DMS153 (cell line): Measurements from ENCODE around the gene TTC28.
"Not testable (repeated sequence)": the region's sequence is repeated elsewhere in the genome, so short reads cannot be mapped to it uniquely, and the experiment has no call there.

Experiments
- DNase-seq: peaks from one replicate; lab custom pipeline; 2025; lab: John Stamatoyannopoulos, UW

Gene TTC28

DNA sequence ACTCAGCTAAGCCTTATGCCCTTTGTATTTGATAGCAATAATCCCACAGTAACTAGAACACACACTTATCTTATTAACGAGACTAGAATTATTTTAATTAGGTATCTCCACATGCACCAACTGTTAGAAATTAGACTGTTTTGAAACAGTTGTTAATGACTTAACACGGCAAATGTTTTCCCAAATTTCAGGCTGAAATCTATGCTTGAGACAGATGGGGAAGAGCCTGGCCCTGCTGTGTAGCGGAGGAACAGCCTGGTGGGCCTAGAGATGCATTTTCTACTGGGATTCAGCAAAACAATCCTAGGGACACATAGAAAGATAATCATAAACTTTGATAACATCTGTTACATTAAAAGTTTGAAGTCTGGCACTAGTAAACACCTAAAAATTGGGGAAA, 273.4 kb downstream of the TTC28 start:
- no peak for DNase-seq

DNA sequence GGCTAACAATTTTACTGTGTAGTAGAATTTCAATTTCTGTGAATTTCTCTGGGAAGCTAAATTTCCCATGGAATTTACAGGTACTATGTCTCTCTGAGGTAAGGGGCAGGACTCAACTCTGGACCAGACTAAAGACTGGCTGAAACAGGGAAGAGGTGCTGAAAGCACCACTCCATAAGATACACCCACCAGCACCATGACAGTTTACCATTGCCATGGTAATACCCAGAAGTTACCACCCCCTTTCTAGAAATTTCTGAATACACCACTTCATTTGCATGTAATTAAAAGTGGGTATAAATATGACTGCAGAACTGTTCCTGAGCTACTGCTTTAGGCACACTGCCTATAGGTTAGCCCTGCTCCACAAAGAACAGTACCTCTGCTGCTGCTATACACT, 274.1 kb downstream of the TTC28 start:
- DNase-seq: no peak

DNA sequence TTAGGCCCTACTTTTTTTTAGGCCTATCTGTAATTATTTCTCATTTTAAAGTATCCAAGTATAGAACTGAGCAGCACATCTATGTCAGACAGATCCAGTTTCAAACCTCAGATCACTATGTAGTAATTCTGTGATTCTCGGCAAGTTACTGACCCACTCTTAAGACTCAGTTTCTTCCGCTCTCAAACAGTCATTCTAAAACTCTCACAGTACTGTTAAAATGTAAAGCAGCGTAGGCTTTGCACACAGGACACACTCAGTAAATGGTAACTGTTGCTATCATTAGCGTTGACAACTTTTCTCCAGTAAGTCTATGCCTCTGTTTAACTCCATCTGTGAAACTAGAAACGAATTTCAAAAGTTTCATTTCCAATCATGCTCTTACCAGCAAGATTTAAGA, 277.1 kb downstream of the TTC28 start:
- no peak for DNase-seq

DNA sequence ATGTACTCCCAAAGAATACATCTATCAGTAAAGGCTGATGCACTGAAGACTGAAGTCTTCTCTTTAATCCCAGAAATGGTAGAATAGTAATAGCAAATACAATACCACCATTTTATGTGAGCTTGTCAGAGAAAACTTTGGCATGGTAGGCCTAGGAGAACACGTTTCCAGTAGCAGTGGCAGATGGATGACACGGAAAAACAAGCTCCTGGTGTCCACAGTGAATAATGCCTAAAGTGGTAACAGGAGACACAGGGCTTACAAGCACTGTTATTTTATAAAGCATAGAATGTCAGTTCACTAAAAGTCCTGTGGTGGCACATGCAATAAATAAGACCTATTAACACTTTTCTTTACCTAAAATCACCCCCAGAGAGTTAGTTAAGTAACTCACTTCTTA, 277.6 kb downstream of the TTC28 start:
- DNase-seq: no peak

DNA sequence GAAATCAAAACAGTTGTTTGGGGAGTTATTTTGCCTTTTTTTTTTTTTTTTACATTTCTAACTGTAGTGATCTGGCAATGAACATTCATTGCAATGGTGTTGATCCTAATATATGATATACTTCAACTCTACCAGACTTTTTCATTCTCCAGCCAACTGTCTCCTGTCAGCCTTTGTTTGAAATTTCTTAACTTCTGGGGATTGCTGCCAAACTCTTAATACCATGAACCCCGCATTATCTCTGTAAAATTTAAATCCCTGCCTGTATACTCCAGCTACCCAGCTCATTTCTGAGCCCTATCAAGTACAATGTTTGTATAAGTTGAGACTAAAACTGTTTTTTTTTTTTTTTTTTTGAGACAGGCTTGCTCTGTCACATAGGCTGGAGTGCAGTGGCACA, 280.7 kb downstream of the TTC28 start:
- DNase-seq: no peak

DNA sequence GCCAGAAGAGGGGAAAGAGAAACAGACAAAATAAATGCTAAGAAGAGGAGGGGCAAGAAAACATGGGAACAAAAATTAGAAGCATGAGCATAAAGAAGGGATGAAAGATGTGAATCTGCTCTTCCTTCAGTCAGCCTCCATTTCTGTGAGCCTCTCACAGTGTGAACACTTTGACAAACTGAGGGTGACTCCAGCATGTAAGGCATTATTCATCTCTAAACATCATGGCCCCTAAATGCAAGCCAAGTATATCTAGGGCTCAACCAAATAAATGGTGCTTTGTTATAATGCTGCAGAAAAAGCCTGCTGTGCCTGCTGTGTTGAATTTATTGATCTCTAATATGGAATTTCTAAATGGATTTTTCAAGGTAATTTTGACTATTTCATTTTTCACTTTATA, 281.3 kb downstream of the TTC28 start:
- no peak for DNase-seq

DNA sequence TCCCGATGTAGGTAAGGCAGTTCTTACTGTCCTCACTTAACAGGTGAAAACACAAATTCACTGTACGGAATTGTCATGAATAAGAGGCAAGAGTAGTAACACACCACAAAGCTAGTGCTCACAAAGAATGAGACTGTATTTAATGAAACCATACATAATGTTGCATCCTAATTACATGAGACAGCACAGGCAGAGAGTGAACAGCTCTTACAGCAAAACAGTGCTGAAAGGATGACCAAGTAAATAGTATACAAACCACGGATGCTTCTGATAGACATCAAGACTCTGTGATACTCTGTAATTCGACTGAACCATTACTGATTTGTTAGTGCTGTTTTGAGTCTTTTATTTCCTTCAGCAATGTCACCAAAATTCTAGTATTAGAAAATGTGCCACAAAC, 282.3 kb downstream of the TTC28 start:
- no peak for DNase-seq

DNA sequence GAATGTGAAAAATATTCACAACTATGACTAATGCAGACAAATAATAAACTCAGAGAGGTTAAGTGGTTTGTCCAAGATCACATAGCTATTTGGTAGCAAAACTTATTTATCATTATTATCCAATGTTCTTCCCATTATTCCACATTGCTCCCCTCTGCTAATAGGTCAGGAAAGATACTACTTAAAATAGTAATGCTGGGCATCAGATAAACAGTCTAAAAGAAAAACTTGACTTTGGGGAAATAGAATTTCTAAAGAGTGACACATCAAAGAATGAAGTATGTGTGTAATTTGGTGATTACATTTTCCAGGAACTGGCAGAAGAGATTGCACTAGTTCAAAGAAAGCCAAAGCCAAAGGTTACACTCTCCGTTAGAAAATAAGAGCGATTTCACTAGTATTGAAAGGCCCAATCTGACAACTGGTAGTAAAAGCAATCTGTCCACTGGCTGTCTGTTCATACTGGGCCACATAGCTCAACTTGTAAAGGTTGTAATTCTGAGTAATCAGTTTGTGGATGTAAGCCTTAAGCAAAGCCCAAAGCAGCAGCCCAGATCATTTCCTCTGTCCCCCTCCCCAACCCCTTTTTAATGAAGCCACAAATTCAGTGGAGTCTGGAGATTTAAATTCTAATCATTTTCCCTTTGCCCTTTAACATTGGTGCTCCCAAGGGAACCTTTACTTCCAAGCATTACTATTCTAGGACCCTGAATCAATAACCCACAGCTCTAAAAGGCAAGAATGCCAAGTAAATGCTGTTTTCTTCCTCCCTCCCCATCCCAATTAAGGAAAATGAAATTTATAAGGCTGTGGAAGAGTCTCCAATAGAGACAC, 283.5 kb downstream of the TTC28 start:
- no peak for DNase-seq

DNA sequence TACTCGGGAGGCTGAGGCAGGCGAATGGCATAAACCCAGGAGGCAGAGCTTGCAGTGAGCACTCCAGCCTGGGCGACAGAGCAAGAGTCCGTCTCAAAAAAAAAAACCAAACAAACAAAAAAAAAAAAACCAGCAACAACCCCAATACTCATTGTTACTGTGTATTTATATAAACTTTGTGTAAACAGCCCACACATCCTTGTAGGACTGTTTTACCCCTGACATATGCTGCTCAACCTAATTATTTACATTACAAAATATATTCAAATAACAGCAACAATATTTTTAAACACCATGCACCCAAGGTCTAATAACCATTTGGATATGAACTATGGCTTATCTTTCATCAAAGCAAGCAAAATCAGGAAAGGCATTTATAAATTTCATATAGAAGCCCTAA, 284.1 kb downstream of the TTC28 start:
- DNase-seq: no peak

DNA sequence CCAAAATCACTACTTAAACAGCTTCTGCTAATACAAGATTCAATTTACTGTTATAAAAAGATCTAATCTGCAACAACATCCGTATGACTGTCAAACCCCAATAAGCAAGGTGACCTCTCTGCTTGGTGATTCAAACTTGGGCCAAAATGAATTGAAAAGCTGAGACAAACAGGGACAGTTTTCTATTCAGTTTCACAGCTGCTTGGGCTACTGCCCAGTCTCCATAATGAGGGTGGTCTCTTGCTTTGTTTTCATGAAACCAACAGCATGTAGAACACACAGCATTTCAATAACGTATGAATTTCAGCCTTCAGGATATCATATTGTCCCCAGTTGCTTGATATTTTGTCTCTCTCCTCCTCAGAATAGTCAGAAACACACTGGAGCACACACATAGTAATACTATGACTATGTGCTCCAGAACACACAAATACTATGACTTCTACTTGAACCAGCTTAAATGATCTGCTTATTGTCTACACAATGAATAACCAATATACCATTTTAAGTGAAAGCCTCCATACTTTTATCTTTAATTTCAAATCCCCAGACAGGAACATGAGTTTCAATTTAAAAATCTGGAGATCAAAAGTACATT, 285.0 kb downstream of the TTC28 start:
- DNase-seq: no peak

DNA sequence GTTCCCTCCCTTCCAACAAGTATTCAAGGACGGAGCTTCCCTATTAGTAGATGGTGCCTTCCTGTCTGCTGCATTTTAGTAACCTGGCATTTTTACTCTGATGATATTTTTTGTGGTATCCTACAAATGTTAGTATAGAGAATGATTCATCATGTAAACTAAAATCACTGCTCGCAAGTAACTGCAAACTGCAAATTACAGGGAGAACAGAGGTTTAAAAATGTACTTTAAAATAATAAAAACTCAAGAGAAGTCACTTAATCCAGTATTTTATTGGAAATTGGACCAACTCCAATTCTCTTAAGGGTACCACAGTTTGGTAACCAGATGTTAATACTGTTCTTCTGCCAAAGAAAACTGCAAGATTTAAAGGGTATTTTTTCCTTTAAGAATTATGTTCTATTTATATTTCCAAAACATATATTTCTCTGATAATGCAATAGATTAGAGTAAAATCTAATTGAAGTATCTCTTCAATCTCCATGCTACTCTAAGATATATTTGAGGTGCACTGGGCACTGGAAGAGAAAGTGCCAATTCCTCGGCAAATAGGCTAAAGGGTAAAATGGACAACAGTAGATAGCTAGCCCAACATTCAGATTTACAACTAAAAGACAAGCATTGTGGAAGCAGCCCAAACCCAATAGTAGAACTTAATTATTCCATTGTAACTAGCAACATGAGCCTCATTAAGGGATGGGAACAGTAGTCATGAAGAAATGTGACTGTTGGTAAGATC, 298.0 kb downstream of the TTC28 start:
- no peak for DNase-seq

DNA sequence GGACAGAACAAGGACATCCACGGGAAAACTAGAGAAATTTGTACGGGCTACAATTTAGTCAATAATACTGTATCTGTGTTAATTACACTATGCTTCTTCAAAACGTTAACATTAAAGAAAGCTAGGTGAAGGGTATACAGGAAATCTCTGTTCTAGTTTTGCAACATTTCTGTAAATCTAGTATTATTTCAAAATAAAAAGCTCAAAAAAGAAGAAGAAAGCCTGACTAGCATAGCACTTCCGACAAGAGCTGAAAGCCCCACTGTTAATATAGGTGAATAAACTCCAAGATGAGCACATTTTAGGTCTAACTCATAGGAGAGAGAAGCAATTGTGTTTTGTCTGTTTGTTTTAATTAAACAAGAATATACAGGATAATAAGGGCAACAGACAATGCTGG, 299.7 kb downstream of the TTC28 start:
- no peak for DNase-seq

DNA sequence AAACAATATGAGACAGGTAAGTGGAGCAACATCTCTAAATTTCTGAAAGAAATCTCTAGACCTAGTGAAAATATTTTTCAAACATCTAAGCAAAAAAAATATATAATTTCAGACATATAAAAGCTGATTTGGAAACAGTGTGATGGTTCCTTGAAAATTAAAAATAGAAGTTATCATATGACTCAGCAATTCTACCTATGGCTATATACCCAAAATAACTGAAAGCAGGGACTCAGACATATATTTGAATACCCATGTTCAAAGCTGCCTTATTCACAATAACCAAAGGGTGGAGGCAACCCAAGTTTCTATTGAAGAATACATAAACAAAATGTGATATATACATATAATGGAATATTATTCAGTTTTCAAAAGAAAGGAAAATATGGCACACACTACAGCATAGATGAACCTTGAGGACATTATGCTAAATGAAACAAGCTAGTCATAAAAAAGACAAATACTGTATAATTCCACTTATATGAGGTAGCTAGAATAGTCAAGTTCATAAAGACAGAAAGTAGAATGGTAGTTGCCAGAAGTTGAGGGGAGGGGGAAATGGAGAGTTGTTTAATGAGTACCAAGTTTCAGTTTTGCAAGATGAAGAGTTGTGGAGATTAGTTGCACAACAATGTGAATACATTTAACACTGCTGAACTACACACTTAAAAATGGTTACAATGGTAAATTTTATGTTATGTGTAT, 300.4 kb downstream of the TTC28 start:
- no peak for DNase-seq

DNA sequence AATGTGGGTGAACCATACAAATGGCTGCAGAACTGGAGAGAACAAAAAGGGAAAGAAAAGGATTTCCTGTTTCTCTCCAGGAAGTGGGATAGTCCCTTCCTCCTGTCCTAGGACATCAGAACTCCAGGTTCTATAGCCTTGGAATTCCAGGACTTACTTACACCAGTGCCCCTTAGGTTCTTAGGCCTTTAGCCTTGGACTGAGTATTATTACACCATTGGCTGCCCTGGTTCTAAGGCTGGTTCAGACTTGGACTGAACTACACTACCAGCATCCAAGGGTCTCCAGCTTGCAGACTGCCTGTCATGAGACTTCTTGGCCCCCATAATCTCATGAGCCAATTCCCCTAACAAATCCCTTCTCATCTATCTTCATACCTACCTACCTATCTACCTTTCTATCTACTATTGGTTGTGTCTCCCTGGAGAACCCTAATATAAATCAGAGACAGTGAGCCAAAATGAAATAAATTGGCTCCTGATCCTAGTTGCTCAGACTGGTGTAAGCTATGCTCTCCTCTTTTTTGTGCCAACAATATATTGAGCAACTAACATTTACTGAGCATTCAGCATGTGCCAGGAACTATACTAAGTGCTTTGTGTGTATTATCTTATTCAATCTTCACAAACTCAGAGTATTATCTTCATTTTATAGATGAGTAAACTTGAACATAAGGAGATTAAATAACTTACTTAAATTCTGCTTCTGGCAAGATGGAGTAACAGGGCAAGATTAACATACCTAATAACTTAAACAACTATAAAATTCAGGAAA, 303.7 kb downstream of the TTC28 start:
- DNase-seq: no peak

DNA sequence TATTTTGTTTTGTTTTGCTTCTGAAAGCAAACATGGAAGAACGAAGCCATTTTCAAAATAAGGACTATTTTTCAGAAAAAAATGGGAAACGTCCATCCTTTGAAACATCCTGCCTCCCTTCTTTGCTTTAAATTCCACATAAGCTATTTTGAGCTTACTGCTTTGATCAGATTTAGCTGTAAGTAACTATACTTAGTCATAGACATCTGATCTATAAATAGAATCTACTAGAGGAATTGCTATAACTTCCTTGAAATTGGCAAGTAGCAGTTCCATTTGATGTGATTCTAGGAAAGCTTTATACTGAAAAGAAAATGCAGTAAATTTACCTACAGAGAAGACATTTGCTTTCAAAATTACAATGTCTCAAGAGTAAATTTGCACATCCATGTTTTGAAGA, 305.8 kb downstream of the TTC28 start:
- no peak for DNase-seq

DNA sequence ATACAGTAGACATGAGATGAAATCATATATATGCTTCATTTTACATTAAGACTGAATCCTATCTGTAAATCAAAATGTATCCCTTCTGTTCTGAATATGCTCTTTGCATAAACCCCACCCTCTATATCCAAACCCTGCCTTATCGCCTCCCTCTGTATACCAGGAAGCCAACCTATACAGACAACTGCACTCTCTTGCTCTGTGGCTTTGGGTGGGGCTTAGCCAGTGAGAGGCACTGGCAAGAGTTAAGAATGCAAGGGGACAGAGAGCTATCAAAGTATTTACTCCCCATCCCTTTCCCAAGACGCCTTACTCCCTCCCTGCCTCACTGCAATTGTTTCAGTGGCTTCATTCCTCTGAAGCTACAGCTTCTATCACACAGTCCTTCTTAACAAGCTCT, 309.8 kb downstream of the TTC28 start:
- no peak for DNase-seq

DNA sequence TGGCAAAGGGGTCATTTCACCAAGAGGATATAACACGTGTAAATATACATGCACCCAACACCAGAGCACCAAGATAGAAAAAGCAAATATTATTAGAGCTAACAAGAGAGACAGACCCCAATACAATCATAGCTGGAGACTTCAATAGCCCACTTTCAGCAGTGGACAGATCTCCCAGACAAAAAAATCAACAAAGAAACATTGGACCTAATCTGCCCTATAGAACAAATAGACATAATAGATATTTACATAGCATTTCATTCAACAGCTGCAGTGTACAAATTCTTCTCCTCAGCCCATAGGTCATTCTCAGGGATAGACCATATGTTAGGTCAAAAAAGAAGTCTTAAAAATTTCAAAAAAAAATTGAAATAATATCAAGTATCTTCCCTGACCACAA, 312.8 kb downstream of the TTC28 start:
- no peak for DNase-seq

DNA sequence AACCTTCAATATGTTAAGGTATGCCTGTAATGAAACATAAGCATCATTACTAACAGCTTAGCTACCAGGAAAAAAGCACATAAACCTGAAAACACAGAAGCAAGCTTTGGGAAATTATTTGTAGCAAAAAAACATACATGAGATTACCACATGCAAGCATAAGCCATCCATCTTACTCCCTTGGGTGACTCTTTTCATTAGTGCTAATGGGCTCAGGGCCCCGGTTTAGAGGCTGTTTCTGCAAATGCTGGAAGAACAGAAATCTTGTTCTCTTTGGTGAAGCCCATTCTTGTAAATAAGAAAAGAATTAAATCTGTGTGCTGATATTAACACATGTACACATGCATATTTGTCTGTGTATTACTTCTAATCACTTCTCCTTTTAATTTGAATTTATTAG, 314.3 kb downstream of the TTC28 start:
- DNase-seq: no peak

DNA sequence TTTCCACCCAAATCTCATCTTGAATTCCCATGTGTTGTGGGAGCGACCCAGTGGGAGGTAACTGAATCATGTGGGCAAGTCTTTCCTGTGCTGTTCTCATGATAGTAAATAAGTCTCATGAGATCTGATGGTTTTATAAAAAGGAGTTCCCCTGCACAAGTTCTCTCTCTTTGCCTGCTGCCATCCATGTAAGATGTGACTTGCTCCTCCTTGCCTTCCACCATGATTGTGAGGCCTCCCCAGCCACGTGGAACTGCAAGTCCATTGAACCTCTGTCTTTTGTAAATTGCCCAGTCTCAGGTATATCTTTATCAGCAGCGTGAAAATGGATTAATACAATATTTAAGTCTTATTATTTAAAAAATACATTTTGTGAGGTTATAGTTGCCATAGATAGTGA, 315.5 kb downstream of the TTC28 start:
- not testable (repeated sequence) for DNase-seq

DNA sequence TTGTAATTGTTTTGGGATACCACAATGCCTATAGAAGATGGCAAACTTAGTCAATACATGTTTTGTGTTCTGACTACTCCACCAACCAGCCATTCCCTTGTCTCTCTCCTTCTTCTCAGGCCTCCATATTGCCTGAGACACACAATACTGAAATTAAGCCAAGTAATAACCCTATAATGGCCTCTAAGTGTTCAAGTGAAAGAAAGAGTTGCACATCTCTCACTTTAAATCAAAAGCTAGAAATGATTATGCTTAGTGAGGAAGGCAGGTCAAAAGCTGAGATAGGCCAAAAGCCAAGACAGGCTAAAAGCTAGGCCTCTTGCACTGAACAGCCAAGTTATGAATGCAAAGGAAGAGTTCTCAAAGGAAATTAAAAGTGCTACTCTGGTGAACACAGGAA, 318.7 kb downstream of the TTC28 start:
- no peak for DNase-seq

DNA sequence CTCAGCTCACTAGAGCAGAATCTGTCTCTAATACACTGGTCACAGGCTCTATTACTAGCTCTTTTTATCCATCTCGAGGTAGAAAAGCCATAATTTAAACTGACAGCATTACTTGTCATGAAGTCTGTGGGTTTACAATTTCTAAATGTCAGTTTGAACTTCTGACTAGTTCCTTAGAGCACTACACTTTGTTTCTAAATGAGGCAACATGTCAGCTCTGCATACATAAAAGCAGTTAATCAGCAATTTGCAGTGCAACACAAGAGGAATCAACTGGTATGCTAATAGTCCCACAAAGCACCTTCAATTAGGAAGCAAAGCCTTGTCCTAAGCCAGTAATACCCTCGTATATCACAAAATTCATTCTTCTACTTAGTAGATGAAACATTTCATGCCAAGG, 321.3 kb downstream of the TTC28 start:
- DNase-seq: no peak

DNA sequence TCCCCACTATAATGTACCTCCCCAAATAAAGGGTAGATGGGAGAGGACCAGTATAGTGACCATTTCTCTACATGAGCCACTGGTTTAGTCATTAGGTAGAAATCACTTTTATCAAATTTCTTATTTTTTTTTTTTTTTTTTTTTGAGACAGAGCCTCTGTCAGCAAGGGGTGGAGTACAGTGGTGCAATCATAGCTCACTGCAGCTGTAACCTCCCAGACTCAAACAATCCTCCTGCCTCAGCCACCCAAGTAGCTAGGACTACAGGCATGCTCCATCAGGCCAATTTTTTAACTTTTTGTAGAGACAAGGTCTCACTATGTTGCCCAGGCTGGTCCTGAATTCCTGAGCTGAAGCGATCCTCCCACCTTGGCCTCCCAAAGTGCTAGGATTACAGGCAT, 322.4 kb downstream of the TTC28 start:
- DNase-seq: no peak
